DLD1 (cell line): ENCODE measurements around the gene HMG20A.

Experiments
- in situ Hi-C: cut with HindIII; loops from 2 replicates; pipeline ENCODE4 v1.10.0; 2017; ENCODE audit warnings: low sequenced_read_pairs

Gene HMG20A

GRCh38 chr15:77420610-77421369 lies at the start of gene HMG20A:
HMG20A (plus strand) TSS chr15:77420888; CDS start chr15:77458408, 37,520 bp downstream.
- in situ Hi-C loops = loop anchor here (10.0 kb wide), 1 partner anchor 104 kb away; no protein-coding TSS in a partner anchor

- in situ Hi-C loops = no loop called here
Measured at GRCh38 chr15:77371850-77372563, 48.7 kb upstream of the HMG20A start.

GRCh38 chr15:77373441-77373840 lies 47.2 kb upstream of the HMG20A start:
- in situ Hi-C loops = no loop called here

- in situ Hi-C loops = no loop called here
Measured at GRCh38 chr15:77375133-77375532, 45.6 kb upstream of the HMG20A start.

GRCh38 chr15:77376770-77377169 lies 43.9 kb upstream of the HMG20A start:
- in situ Hi-C loops = no loop called here

GRCh38 chr15:77380033-77380432 lies 40.7 kb upstream of the HMG20A start:
- in situ Hi-C loops = no loop called here

- in situ Hi-C loops = no loop called here
Measured at GRCh38 chr15:77384086-77384485, 36.6 kb upstream of the HMG20A start.

- in situ Hi-C loops = no loop called here
Measured at GRCh38 chr15:77384589-77385359, 35.9 kb upstream of the HMG20A start.

- in situ Hi-C loops = no loop called here
Measured at GRCh38 chr15:77386626-77387025, 34.1 kb upstream of the HMG20A start.

- in situ Hi-C loops = no loop called here
Measured at GRCh38 chr15:77387365-77388105, 33.2 kb upstream of the HMG20A start.

GRCh38 chr15:77391372-77391951 lies 29.2 kb upstream of the HMG20A start:
- in situ Hi-C loops = no loop called here

- in situ Hi-C loops = no loop called here
Measured at GRCh38 chr15:77392762-77393470, 27.8 kb upstream of the HMG20A start.

- in situ Hi-C loops = no loop called here
Measured at GRCh38 chr15:77393471-77393840, 27.2 kb upstream of the HMG20A start.

GRCh38 chr15:77395013-77395774 lies 25.5 kb upstream of the HMG20A start:
- in situ Hi-C loops = no loop called here

- in situ Hi-C loops = no loop called here
Measured at GRCh38 chr15:77396692-77397091, 24.0 kb upstream of the HMG20A start.

- in situ Hi-C loops = no loop called here
Measured at GRCh38 chr15:77398927-77399326, 21.8 kb upstream of the HMG20A start.

- in situ Hi-C loops = no loop called here
Measured at GRCh38 chr15:77400258-77400657, 20.4 kb upstream of the HMG20A start.

- in situ Hi-C loops = no loop called here
Measured at GRCh38 chr15:77402740-77403379, 17.8 kb upstream of the HMG20A start.
